Type B pancreatic cell (in vitro differentiated cells): Measurements from ENCODE around the gene CAMSAP2. TPM values are rescaled to one million over a fixed set of nuclear protein-coding genes. Genes with fewer than 3 reads are reported as not detected.
A peak's percentile ranks its signal among the peaks of the same experiment; 100 is the strongest.
"Not testable (repeated sequence)": the region's sequence is repeated elsewhere in the genome, so short reads cannot be mapped to it uniquely, and the experiment has no call there.

Source experiments
- DNase-seq: peaks from one replicate; pipeline ENCODE4 v3.0.0; 2021; ENCODE audit warnings: mixed read lengths; ENCODE audit not compliant: unreplicated experiment; ENCODE audit errors: extremely low spot score
- H3K27ac Mint-ChIP-seq: 2 replicates; pipeline ENCODE4 v1.8.0; 2021; ENCODE audit warnings: mild to moderate bottlenecking, mixed read lengths
- H3K27me3 Mint-ChIP-seq: 2 replicates; pipeline ENCODE4 v1.8.0; 2021; ENCODE audit warnings: mixed read lengths
- H3K36me3 Mint-ChIP-seq: 2 replicates; pipeline ENCODE4 v1.8.0; 2021; ENCODE audit warnings: mixed read lengths
- H3K4me1 Mint-ChIP-seq: one replicate; pipeline ENCODE4 v1.8.0; 2021; ENCODE audit warnings: mixed read lengths; ENCODE audit not compliant: unreplicated experiment
- H3K4me3 Mint-ChIP-seq: 2 replicates; pipeline ENCODE4 v1.8.0; 2021; ENCODE audit warnings: mild to moderate bottlenecking, mixed read lengths
- H3K9me3 Mint-ChIP-seq: 2 replicates; pipeline ENCODE4 v1.8.0; 2021; ENCODE audit warnings: mixed read lengths
- total RNA-seq: library from RNA; stranded (reverse); gene quantifications from 2 replicates; pipeline ENCODE4 v1.2.1, GENCODE V29; 2021; ENCODE audit warnings: low replicate concordance
- TF ChIP-seq, protein P1 (sequence below): fragments of 200-600 bp; sonication (generic); conservative IDR thresholded peaks from 2 replicates; pipeline ENCODE4 v1.5.0; 2021; ENCODE audit warnings: antibody characterized with exemption, mild to moderate bottlenecking

Gene CAMSAP2
- total RNA-seq, 1 donor from 2014 or later: 27.4 TPM

DNA sequence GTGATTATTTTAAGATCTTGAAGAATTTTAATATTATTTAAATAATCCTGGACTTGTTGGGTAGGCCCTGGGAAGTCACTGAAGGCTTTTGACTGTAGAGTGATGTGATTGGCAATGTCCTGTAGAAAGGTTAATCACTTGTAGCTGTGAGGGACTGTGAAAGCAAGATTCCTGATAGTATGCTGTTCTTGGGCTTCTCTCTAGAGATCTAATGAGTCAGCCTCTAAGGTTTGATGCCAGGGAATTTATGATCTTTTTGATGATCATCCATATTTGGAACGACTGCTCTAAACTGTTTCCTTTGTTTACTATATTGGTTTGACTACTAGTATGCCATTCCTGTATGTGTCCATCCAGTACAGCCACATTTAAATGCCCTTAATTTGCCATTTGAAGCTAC is 56.5 kb downstream of the CAMSAP2 start:
- Mint-ChIP-seq H3K27ac (no peak overlapping the region), H3K4me3 (no peak overlapping the region), H3K27me3 (no peaks in the 10 kb centered on the region), H3K36me3 (peaks cover 21% of the 10 kb centered on the region), H3K9me3 (peaks cover 4% of the 10 kb centered on the region), H3K4me1 (no peaks in the 10 kb centered on the region)
- TF ChIP-seq, protein P1, sequence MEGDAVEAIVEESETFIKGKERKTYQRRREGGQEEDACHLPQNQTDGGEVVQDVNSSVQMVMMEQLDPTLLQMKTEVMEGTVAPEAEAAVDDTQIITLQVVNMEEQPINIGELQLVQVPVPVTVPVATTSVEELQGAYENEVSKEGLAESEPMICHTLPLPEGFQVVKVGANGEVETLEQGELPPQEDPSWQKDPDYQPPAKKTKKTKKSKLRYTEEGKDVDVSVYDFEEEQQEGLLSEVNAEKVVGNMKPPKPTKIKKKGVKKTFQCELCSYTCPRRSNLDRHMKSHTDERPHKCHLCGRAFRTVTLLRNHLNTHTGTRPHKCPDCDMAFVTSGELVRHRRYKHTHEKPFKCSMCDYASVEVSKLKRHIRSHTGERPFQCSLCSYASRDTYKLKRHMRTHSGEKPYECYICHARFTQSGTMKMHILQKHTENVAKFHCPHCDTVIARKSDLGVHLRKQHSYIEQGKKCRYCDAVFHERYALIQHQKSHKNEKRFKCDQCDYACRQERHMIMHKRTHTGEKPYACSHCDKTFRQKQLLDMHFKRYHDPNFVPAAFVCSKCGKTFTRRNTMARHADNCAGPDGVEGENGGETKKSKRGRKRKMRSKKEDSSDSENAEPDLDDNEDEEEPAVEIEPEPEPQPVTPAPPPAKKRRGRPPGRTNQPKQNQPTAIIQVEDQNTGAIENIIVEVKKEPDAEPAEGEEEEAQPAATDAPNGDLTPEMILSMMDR: no peak
- no peak for DNase-seq

DNA sequence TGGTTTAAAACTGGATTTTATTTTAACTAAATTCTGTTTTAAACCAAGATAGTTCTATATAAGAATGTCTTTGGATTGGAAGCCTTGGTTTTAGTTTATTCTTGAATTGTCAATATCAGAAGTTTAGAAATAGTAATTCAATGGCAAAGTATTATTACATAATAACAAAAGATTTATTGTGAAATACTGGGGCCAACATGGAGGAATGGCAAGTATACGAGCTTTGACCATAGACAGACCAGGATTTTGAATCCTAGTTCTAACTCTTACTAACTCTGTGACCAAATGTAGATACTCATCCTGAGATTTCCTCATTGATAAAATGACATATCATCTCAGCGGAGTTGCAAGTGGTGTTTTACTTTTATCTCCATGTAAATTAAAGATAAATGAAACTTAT is 63.3 kb downstream of the CAMSAP2 start:
- no peak for DNase-seq
- H3K27ac Mint-ChIP-seq: no peak overlapping the region
- TF ChIP-seq, protein P1: no peak
- no peaks in the 10 kb centered on the region for H3K9me3 Mint-ChIP-seq
- no peak overlapping the region for H3K4me3 Mint-ChIP-seq
- peaks cover 8% of the 10 kb centered on the region for H3K4me1 Mint-ChIP-seq
- peaks cover 4% of the 10 kb centered on the region for H3K36me3 Mint-ChIP-seq
- H3K27me3 Mint-ChIP-seq: no peaks in the 10 kb centered on the region

DNA sequence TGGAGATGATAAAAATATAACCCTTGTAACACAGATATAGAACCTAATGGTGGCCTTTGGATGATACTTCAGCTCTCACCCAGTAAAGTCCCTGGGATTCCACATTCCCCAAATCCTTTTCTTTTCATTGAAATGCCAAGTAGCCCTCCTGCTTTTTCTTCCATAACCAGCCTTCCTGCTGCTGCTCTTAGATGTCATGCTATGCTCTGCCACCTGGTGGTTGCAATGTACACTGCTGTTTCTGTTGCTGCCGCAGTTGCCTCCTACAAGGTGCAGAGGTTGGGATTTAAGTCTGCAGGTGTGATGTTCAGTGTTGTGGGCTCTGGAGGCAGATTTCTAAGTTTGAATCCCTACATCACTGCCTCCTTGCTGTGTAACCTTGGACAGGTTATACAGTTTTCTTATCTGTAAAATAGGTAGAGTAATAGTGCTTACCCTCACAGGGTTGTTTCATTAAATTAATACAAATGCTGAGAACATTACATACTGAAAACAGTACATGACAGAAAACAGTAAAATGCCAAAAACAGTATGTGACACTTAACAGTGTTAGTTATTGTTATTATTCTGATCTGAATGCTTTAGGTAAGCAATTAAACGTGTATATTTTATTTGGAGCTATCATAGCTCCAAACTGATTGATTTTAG is 64.3 kb downstream of the CAMSAP2 start:
- H3K4me3 Mint-ChIP-seq: no peak overlapping the region
- H3K27me3 Mint-ChIP-seq: no peaks in the 10 kb centered on the region
- H3K27ac Mint-ChIP-seq: peak overlapping the region; percentile 25

DNA sequence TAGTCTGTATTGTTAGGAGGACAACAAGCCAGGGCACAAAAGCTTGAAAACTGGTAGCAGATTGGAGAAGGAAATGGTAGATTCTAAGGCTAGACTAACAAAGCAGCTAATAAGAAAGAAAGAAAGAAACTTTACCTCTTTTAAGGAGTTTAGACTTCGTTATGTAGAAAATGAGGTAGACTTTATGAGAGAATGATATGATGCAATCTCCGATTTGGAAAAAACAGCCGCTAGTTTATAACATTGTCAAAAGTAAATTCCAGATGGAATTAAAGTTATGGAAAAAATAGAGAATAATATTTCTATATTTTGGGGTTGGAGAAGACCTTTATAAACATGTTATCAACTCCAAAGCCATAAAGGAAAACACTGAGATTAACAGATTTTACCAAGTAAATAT is 67.0 kb downstream of the CAMSAP2 start:
- Mint-ChIP-seq H3K9me3 (no peaks in the 10 kb centered on the region), H3K4me1 (peaks cover 8% of the 10 kb centered on the region), H3K4me3 (no peak overlapping the region), H3K27me3 (no peaks in the 10 kb centered on the region), H3K27ac (no peak overlapping the region), H3K36me3 (peaks cover 18% of the 10 kb centered on the region)
- DNase-seq: no peak
- TF ChIP-seq, protein P1: no peak

More for the DNA sequence above, 64.3 kb downstream of the CAMSAP2 start:
- Mint-ChIP-seq H3K36me3 (peaks cover 4% of the 10 kb centered on the region), H3K9me3 (no peaks in the 10 kb centered on the region), H3K4me1 (peaks cover 8% of the 10 kb centered on the region)
- TF ChIP-seq, protein P1: peak; percentile 97
- peak; percentile 78 for DNase-seq

DNA sequence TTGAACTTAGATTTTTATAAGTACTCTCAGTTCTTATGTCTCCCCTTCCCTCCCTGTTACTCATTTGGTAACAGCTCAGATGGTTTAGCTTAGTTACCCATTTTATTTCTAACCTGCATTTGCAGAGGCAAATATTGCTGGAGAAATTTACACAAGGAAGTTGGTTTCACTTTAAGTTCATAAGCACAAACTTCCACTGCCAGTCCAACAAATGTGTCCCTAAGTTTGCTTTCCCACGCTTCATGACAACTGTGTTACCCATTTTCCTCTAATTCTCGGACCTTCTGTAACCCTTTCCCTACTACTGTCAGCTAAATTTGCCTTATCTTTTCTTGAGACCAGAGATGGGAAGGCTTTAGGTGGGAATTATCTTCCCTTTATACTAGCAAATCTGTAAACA is 70.2 kb downstream of the CAMSAP2 start:
- H3K27ac Mint-ChIP-seq: no peak overlapping the region
- H3K4me1 Mint-ChIP-seq: no peaks in the 10 kb centered on the region
- TF ChIP-seq, protein P1: no peak
- no peak for DNase-seq
- H3K4me3 Mint-ChIP-seq: no peak overlapping the region
- H3K36me3 Mint-ChIP-seq: peaks cover 31% of the 10 kb centered on the region
- H3K9me3 Mint-ChIP-seq: no peaks in the 10 kb centered on the region
- no peaks in the 10 kb centered on the region for H3K27me3 Mint-ChIP-seq

DNA sequence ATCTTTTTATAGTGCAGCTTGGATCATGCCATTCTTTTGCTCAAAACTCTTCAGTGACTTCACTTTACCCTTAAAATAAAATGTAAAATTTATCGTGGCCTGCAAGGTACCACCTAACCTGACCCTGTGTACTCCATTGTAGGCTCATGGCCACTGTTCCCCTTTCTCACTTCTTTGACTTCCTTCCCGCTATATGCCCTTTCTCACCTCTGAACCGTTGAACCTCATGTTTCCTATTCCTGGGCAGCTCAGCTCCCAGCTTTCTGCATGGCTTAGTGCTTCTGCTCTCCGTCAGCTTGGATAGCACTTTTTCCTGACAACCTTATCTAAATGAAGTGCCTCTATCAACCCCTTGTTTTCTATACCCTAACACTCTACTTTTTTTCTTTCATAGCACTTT is 73.0 kb downstream of the CAMSAP2 start:
- DNase-seq: no peak
- Mint-ChIP-seq H3K36me3 (peaks cover 31% of the 10 kb centered on the region), H3K4me3 (no peak overlapping the region), H3K27ac (no peak overlapping the region), H3K9me3 (no peaks in the 10 kb centered on the region), H3K27me3 (no peaks in the 10 kb centered on the region), H3K4me1 (no peaks in the 10 kb centered on the region)
- TF ChIP-seq, protein P1: no peak

DNA sequence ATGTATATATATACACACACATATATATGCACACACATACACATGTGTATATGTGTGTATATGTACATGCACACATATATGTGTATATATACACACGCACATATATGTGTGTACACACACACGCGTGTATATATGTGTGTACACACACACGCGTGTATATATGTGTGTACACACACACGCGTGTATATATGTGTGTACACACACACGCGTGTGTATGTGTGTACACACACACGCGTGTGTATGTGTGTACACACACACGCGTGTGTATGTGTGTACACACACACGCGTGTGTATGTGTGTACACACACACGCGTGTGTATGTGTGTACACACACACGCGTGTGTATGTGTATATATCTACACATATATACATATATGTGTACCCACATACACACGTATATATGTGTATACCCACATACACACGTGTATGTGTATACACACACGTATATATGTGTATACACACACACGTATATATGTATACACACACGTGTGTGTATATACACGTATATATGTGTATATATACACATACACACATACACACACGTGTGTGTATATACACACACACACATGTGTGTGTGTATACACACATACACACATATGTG is 78.0 kb downstream of the CAMSAP2 start:
- H3K36me3 Mint-ChIP-seq: peaks cover 12% of the 10 kb centered on the region
- not testable (repeated sequence) for H3K4me3 Mint-ChIP-seq, DNase-seq, H3K4me1 Mint-ChIP-seq, H3K27me3 Mint-ChIP-seq, H3K27ac Mint-ChIP-seq, H3K9me3 Mint-ChIP-seq
